ENCODE measurements around the gene ITPK1. TPM values are rescaled to one million over a fixed set of nuclear protein-coding genes. Genes with fewer than 3 reads are reported as not detected.
A peak's percentile ranks its signal among the peaks of the same experiment; 100 is the strongest.
"Not testable (repeated sequence)": the region's sequence is repeated elsewhere in the genome, so short reads cannot be mapped to it uniquely, and the experiment has no call there.

Gene ITPK1
- total RNA-seq, 3 donors from 2014 or later (not counting 1 experiment from before 2014, with no cell fraction given): 73.2 to 74.8 (median 74.4) TPM

GRCh38 chr14:93112891-93113677 is 2.6 kb downstream of the ITPK1 start:
- intact Hi-C loops (cut with micrococcal nuclease): loop anchor here (1.0 to 10.0 kb wide), 5 partner anchors 10 to 106 kb away; partner anchors contain the start of genes LYSET and MOAP1
- Mint-ChIP-seq H3K27ac (peak overlapping the region; percentile 95 to 97), H3K36me3 (no peaks in the 10 kb centered on the region), H3K27me3 (ENCODE audit: low read depth in 2 of 2) (no peaks in the 10 kb centered on the region), H3K4me1 (peaks cover 29 to 47% of the 10 kb centered on the region in 2 donors), H3K4me3 (peak overlapping the region; percentile 90), H3K9me3 (no peaks in the 10 kb centered on the region)
- TF ChIP-seq, protein P1, sequence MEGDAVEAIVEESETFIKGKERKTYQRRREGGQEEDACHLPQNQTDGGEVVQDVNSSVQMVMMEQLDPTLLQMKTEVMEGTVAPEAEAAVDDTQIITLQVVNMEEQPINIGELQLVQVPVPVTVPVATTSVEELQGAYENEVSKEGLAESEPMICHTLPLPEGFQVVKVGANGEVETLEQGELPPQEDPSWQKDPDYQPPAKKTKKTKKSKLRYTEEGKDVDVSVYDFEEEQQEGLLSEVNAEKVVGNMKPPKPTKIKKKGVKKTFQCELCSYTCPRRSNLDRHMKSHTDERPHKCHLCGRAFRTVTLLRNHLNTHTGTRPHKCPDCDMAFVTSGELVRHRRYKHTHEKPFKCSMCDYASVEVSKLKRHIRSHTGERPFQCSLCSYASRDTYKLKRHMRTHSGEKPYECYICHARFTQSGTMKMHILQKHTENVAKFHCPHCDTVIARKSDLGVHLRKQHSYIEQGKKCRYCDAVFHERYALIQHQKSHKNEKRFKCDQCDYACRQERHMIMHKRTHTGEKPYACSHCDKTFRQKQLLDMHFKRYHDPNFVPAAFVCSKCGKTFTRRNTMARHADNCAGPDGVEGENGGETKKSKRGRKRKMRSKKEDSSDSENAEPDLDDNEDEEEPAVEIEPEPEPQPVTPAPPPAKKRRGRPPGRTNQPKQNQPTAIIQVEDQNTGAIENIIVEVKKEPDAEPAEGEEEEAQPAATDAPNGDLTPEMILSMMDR (IDR thresholded peaks at IDR 0.05): peak; percentile 87
- ATAC-seq (peak; percentile 22 to 37 (median 31)), DNase-seq (peak; percentile 72 to 88)
- Histone ChIP-seq H3K4me1 (ENCODE audit: control insufficient read depth, insufficient read depth, low read length) (peaks cover 49% of the 10 kb centered on the region), H3K27ac (ENCODE audit: low read length) (peak overlapping the region; percentile 46), H3K9me3 (ENCODE audit: control insufficient read depth, insufficient read depth, low read length) (no peaks in the 10 kb centered on the region), H3K36me3 (ENCODE audit: control insufficient read depth, insufficient read depth, low read length) (no peaks in the 10 kb centered on the region), H3K4me3 (ENCODE audit: low read length) (no peak overlapping the region), H3K27me3 (ENCODE audit: control insufficient read depth, insufficient read depth, low read length) (no peaks in the 10 kb centered on the region)
- 37% methylated on average over 15 of the region's 15 CpGs for WGBS (ENCODE audit: insufficient coverage)

- ATAC-seq; H3K4me3 Mint-ChIP-seq; H3K36me3 Mint-ChIP-seq; H3K27me3 Mint-ChIP-seq (ENCODE audit: low read depth in 2 of 2); DNase-seq; H3K27me3 ChIP-seq (ENCODE audit: control insufficient read depth, insufficient read depth, low read length); H3K27ac Mint-ChIP-seq; H3K4me3 ChIP-seq (ENCODE audit: low read length); H3K9me3 Mint-ChIP-seq; H3K36me3 ChIP-seq (ENCODE audit: control insufficient read depth, insufficient read depth, low read length); H3K27ac ChIP-seq (ENCODE audit: low read length); H3K9me3 ChIP-seq (ENCODE audit: control insufficient read depth, insufficient read depth, low read length): not testable (repeated sequence)
- peaks cover 35 to 49% of the 10 kb centered on the region in 2 donors for H3K4me1 Mint-ChIP-seq
- WGBS (ENCODE audit: insufficient coverage): 77% methylated on average over 4 of the region's 8 CpGs
- peaks cover 60% of the 10 kb centered on the region for H3K4me1 ChIP-seq (ENCODE audit: control insufficient read depth, insufficient read depth, low read length)
- intact Hi-C loops (cut with micrococcal nuclease): loop anchor here (10.0 kb wide), 1 partner anchor 73 kb away; the partner anchor contains the start of genes LYSET and MOAP1
Observed at GRCh38 chr14:93111541-93111940, 4.2 kb downstream of the ITPK1 start.

DNA sequence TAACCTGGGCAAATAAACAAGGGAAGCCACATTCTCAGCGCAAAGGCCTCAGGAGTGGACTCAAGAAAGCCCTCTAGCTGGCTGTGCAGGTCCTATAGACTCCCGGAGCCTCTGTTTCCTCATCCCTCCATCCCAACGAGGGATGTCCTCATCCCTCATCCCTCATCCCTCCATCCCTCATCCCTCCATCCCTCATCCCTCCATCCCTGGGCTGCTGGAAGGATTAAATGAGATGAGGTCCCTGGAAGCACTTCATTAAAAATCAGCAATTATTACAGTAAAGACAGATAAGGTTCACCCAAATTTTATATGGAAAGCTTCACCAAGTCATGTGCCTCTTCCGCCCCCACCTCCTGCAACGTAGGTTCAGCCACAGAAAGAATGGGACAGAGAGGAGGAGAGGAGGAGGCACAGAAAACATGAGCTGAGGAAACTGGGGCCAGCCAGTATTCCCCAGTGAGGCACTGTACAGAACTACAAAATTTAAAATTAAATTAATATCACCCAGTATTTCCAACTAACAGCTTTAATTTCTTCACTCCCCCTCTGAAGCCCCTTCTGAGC is 4.8 kb downstream of the ITPK1 start:
- Mint-ChIP-seq H3K9me3 (no peaks in the 10 kb centered on the region), H3K27ac (no peak overlapping the region), H3K4me3 (no peak overlapping the region), H3K4me1 (peaks cover 34 to 47% of the 10 kb centered on the region in 2 donors), H3K27me3 (ENCODE audit: low read depth in 2 of 2) (no peaks in the 10 kb centered on the region), H3K36me3 (no peaks in the 10 kb centered on the region)
- H3K36me3 ChIP-seq (ENCODE audit: control insufficient read depth, insufficient read depth, low read length): no peaks in the 10 kb centered on the region
- TF ChIP-seq, protein P1 (IDR thresholded peaks at IDR 0.05): no peak
- ATAC-seq (no peak), DNase-seq (no peak)
- H3K4me3 ChIP-seq (ENCODE audit: low read length): no peak overlapping the region
- H3K27me3 ChIP-seq (ENCODE audit: control insufficient read depth, insufficient read depth, low read length): no peaks in the 10 kb centered on the region
- intact Hi-C loops (cut with micrococcal nuclease): loop anchor here (10.0 kb wide), 1 partner anchor 74 kb away; the partner anchor contains the start of genes LYSET and MOAP1
- peaks cover 60% of the 10 kb centered on the region for H3K4me1 ChIP-seq (ENCODE audit: control insufficient read depth, insufficient read depth, low read length)
- no peak overlapping the region for H3K27ac ChIP-seq (ENCODE audit: low read length)
- WGBS (ENCODE audit: insufficient coverage): 91% methylated on average over 4 of the region's 5 CpGs
- no peaks in the 10 kb centered on the region for H3K9me3 ChIP-seq (ENCODE audit: control insufficient read depth, insufficient read depth, low read length)
